ENCODE measurements around the gene SEC62. TPM values are rescaled to one million over a fixed set of nuclear protein-coding genes. Genes with fewer than 3 reads are reported as not detected.

SEC62 gene
- total and polyA plus RNA-seq, 9 of the 15 experiments (the other 6 are each of a cell fraction or from before 2014, with no cell fraction given) = 34.5 to 152 (median 51.8) TPM

DNA sequence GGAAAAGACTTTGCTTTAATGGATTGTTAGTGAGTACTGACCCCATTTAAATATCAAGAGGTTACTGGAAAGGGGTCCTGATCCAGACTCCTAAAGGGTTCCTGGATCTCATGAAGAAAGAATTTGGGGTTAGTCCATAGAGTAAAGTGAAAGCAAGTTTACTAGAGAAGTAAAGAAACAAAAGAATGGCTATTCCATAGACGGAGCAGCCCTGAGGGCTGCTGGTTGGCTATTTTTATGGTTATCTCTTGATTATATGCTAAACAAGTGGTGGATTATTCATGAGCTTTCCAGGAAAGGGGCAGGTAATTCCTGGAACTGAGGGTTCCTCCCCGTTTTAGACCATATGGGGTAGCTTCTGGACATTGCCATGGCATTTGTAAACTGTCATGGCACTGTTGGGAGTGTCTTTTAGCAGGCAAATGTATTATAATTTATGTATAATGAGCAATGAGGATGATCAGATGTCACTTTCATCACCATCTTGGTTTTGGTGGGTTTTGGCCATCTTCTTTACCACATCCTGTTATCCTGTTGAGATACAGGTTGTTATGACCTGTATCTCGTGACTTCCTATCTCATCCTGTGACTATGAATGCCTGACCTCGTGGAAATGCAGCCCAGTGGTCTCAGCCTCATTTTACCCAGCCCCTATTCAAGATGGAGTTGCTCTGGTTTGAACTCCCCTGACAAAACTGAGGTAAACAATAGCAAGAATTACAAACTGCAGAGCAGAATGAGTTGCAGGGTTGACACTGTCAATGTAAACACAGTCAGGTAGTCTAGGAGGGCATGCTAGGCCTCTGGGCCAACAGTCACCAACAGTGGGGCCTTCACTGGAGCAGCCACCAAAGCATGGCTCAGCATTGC, 60.9 kb downstream of the SEC62 start (continued):
- TF ChIP-seq TEAD1 (CRISPR knock-in tag; IDR thresholded peaks at IDR 0.05) (peak in 1 of 2 experiments; percentile 50; a peak in 1 of 4 replicates), ZNF134 (CRISPR knock-in tag; conservative IDR thresholded peaks at IDR 0.05) (peak; percentile 38; the same call in 1 of the 2 replicates), CHCHD3 (CRISPR knock-in tag; IDR thresholded peaks at IDR 0.05) (no peak), ZNF395 (CRISPR knock-in tag; IDR thresholded peaks at IDR 0.05) (peak; percentile 53; the same call in 1 of the 2 replicates), ZNF311 (CRISPR knock-in tag; IDR thresholded peaks at IDR 0.05) (peak; percentile 88), JUNB (CRISPR knock-in tag; conservative IDR thresholded peaks at IDR 0.05) (no peak), TBL1XR1 (IDR thresholded peaks at IDR 0.05; ENCODE audit: low read length in 2 of 2) (no peak), ZNF449 (CRISPR knock-in tag; IDR thresholded peaks at IDR 0.05) (peak; percentile 76; the same call in 1 of the 2 replicates), HDAC2 (IDR thresholded peaks at IDR 0.05) (no peak), CUX1 (CRISPR knock-in tag; IDR thresholded peaks at IDR 0.05) (no peak), ZNF707 (CRISPR knock-in tag; conservative IDR thresholded peaks at IDR 0.05) (no peak), BACH1 (tag; IDR thresholded peaks at IDR 0.05) (peak; percentile 63), ILF3 (IDR thresholded peaks at IDR 0.05; ENCODE audit: borderline replicate concordance) (no peak), ZNF583 (CRISPR knock-in tag; IDR thresholded peaks at IDR 0.05) (peak; percentile 65; the same call in 1 of the 2 replicates), HDAC6 (IDR thresholded peaks at IDR 0.05; ENCODE audit: low read depth, low read length) (no peak)
- TF ChIP-seq, protein P1, sequence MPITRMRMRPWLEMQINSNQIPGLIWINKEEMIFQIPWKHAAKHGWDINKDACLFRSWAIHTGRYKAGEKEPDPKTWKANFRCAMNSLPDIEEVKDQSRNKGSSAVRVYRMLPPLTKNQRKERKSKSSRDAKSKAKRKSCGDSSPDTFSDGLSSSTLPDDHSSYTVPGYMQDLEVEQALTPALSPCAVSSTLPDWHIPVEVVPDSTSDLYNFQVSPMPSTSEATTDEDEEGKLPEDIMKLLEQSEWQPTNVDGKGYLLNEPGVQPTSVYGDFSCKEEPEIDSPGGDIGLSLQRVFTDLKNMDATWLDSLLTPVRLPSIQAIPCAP (CRISPR knock-in tag; IDR thresholded peaks at IDR 0.05; ENCODE audit: borderline replicate concordance) = no peak
